ENCODE measurements around the gene PLEK2. TPM values are rescaled to one million over a fixed set of nuclear protein-coding genes. Genes with fewer than 3 reads are reported as not detected.

The PLEK2 gene
- total RNA-seq, 1 donor = 2.5 TPM

- Histone ChIP-seq H2AFZ (ENCODE audit: low read length) (peak overlapping the region; percentile 100), H4K20me1 (ENCODE audit: insufficient read depth, low read length) (peaks cover 42% of the 10 kb centered on the region), H3K4me2 (ENCODE audit: insufficient read depth, low read length) (peak overlapping the region; percentile 100), H3K27me3 (ENCODE audit: insufficient read depth, low read length) (no peaks in the 10 kb centered on the region), H3K4me3 (ENCODE audit: insufficient read depth, low read length) (peak overlapping the region; percentile 89), H3K36me3 (ENCODE audit: insufficient read depth, low read length) (peaks cover 17% of the 10 kb centered on the region), H3K27ac (ENCODE audit: low read depth, low read length) (peak overlapping the region; percentile 100), H3K4me1 (ENCODE audit: insufficient read depth, low read length) (peaks cover 33% of the 10 kb centered on the region), H3K9me3 (ENCODE audit: low read depth, low read length) (no peaks in the 10 kb centered on the region), H3K79me2 (ENCODE audit: insufficient read depth, low read length) (peaks cover 92% of the 10 kb centered on the region)
- no peak for DNase-seq (ENCODE audit: insufficient read length, low spot score, missing footprints)
- no peak for TF ChIP-seq CTCF (IDR thresholded peaks at IDR 0.05; ENCODE audit: extremely low read depth, low read depth, low read length)
Measured at GRCh38 chr14:67360470-67361206, 51.3 kb downstream of the PLEK2 start.

GRCh38 chr14:67359775-67360469 is 52.0 kb downstream of the PLEK2 start, which contains the start of the genes ATP6V1D and EIF2S1:
Gene ATP6V1D, minus strand, starts transcription at chr14:67359804. Its CDS starts 106 bp downstream, at chr14:67359698.
Gene EIF2S1, plus strand, starts transcription at chr14:67360328. Its CDS starts 4,440 bp downstream, at chr14:67364768.
- H3K9me3 ChIP-seq (ENCODE audit: low read depth, low read length) = no peaks in the 10 kb centered on the region
- H3K36me3 ChIP-seq (ENCODE audit: insufficient read depth, low read length) = peaks cover 10% of the 10 kb centered on the region
- H3K79me2 ChIP-seq (ENCODE audit: insufficient read depth, low read length) = peaks cover 94% of the 10 kb centered on the region
- peak; percentile 96 for DNase-seq (ENCODE audit: insufficient read length, low spot score, missing footprints)
- no peaks in the 10 kb centered on the region for H3K27me3 ChIP-seq (ENCODE audit: insufficient read depth, low read length)
- H3K27ac ChIP-seq (ENCODE audit: low read depth, low read length) = peak within 1 kb of the TSS; percentile 100
- H4K20me1 ChIP-seq (ENCODE audit: insufficient read depth, low read length) = peaks cover 44% of the 10 kb centered on the region
- peak; percentile 100 for TF ChIP-seq CTCF (IDR thresholded peaks at IDR 0.05; ENCODE audit: extremely low read depth, low read depth, low read length)
- H2AFZ ChIP-seq (ENCODE audit: low read length) = peak within 1 kb of the TSS; percentile 100
- H3K4me1 ChIP-seq (ENCODE audit: insufficient read depth, low read length) = peaks cover 33% of the 10 kb centered on the region
- peak within 1 kb of the TSS; percentile 100 for H3K4me2 ChIP-seq (ENCODE audit: insufficient read depth, low read length)
- H3K4me3 ChIP-seq (ENCODE audit: insufficient read depth, low read length) = peak within 1 kb of the TSS; percentile 89

- Histone ChIP-seq H3K4me1 (ENCODE audit: insufficient read depth, low read length) (peaks cover 33% of the 10 kb centered on the region), H4K20me1 (ENCODE audit: insufficient read depth, low read length) (peaks cover 47% of the 10 kb centered on the region)
Measured at GRCh38 chr14:67358924-67359774, 52.8 kb downstream of the PLEK2 start.

More at GRCh38 chr14:67358924-67359774, 52.8 kb downstream of the PLEK2 start:
- Histone ChIP-seq H2AFZ (ENCODE audit: low read length) (peak overlapping the region; percentile 84), H3K4me2 (ENCODE audit: insufficient read depth, low read length) (peak overlapping the region; percentile 100), H3K4me3 (ENCODE audit: insufficient read depth, low read length) (peak overlapping the region; percentile 89), H3K27ac (ENCODE audit: low read depth, low read length) (peak overlapping the region; percentile 100), H3K27me3 (ENCODE audit: insufficient read depth, low read length) (no peaks in the 10 kb centered on the region), H3K9me3 (ENCODE audit: low read depth, low read length) (no peaks in the 10 kb centered on the region), H3K36me3 (ENCODE audit: insufficient read depth, low read length) (peaks cover 6% of the 10 kb centered on the region), H3K79me2 (ENCODE audit: insufficient read depth, low read length) (peaks cover 95% of the 10 kb centered on the region)
- no peak for DNase-seq (ENCODE audit: insufficient read length, low spot score, missing footprints)
- no peak for TF ChIP-seq CTCF (IDR thresholded peaks at IDR 0.05; ENCODE audit: extremely low read depth, low read depth, low read length)
